OCI-LY7 (cell line): ENCODE measurements around the gene ZNF136.

Experiments
- EZH2phosphoT487 ChIP-seq: fragments of 200-600 bp; sonication (generic); IDR thresholded peaks from 2 replicates; pipeline ENCODE4 v1.6.1; 2018; ENCODE audit warnings: low read depth, borderline replicate concordance, mild to moderate bottlenecking, mixed run types, antibody characterized with exemption, low read length, moderate library complexity, mixed read lengths
- TF ChIP-seq, protein P1 (sequence below): fragments of 200-600 bp; sonication (generic); conservative IDR thresholded peaks from 2 replicates; pipeline ENCODE4 v1.5.1; 2014; ENCODE audit warnings: mild to moderate bottlenecking, antibody characterized with exemption, low read length, moderate library complexity, mixed read lengths

DNA sequence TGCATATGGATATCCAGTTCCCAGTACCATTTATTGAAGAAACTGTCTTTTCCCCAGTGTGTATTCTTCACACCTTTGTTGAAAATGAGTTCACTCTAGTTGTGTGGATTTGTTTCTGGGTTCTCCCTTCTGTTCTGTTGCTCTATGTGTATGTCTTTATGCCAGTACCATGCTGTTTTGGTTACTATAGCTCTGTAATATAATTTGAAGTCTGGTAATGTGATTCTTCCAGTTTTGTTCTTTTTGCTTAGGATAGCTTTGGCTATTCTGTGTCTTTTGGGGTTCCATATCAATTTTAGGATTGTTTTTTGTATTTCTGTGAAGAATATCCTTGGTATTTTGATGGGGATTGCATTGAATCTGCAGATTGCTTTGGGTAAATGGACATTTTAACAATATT is 35.2 kb downstream of the ZNF136 start:
- TF ChIP-seq, protein P1, sequence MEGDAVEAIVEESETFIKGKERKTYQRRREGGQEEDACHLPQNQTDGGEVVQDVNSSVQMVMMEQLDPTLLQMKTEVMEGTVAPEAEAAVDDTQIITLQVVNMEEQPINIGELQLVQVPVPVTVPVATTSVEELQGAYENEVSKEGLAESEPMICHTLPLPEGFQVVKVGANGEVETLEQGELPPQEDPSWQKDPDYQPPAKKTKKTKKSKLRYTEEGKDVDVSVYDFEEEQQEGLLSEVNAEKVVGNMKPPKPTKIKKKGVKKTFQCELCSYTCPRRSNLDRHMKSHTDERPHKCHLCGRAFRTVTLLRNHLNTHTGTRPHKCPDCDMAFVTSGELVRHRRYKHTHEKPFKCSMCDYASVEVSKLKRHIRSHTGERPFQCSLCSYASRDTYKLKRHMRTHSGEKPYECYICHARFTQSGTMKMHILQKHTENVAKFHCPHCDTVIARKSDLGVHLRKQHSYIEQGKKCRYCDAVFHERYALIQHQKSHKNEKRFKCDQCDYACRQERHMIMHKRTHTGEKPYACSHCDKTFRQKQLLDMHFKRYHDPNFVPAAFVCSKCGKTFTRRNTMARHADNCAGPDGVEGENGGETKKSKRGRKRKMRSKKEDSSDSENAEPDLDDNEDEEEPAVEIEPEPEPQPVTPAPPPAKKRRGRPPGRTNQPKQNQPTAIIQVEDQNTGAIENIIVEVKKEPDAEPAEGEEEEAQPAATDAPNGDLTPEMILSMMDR = no peak
- TF ChIP-seq EZH2phosphoT487 = no peak
